GM19463 (cell line): ENCODE measurements around the gene GPNMB.

Source experiments
- ATAC-seq: cut with Tn5 transposase; IDR thresholded peaks from one replicate; pipeline ENCODE4 v1.9.1; 2021; ENCODE audit warnings: mild to moderate bottlenecking, moderate library complexity; ENCODE audit not compliant: unreplicated experiment

GPNMB gene

GRCh38 chr7:23228412-23228811 is 18.2 kb upstream of the GPNMB start:
- ATAC-seq, result no peak

GRCh38 chr7:23230641-23231101 is 15.9 kb upstream of the GPNMB start:
- ATAC-seq, result no peak

GRCh38 chr7:23232966-23233365 is 13.6 kb upstream of the GPNMB start:
- ATAC-seq, result no peak

- ATAC-seq, result peak; percentile 96
Observed at GRCh38 chr7:23234569-23235296, 11.8 kb upstream of the GPNMB start.

- ATAC-seq, result no peak
Observed at GRCh38 chr7:23235813-23236221, 10.8 kb upstream of the GPNMB start.

- ATAC-seq, result no peak
Observed at GRCh38 chr7:23237000-23237399, 9.6 kb upstream of the GPNMB start.

GRCh38 chr7:23238983-23239652 is 7.5 kb upstream of the GPNMB start:
- no peak for ATAC-seq

- no peak for ATAC-seq
Observed at GRCh38 chr7:23239698-23240097, 6.9 kb upstream of the GPNMB start.

- no peak for ATAC-seq
Observed at GRCh38 chr7:23242321-23242720, 4.3 kb upstream of the GPNMB start.

- no peak for ATAC-seq
Observed at GRCh38 chr7:23242935-23243334, 3.6 kb upstream of the GPNMB start.

GRCh38 chr7:23247046-23247602 is 549 bp downstream of the GPNMB start:
- no peak for ATAC-seq

GRCh38 chr7:23247603-23248335 is 1.2 kb downstream of the GPNMB start:
- peak; percentile 41 for ATAC-seq

GRCh38 chr7:23249486-23249885 is 2.9 kb downstream of the GPNMB start:
- ATAC-seq, result no peak

- no peak for ATAC-seq
Observed at GRCh38 chr7:23254051-23254681, 7.6 kb downstream of the GPNMB start.

GRCh38 chr7:23256731-23257130 is 10.2 kb downstream of the GPNMB start:
- no peak for ATAC-seq

GRCh38 chr7:23260371-23260770 is 13.8 kb downstream of the GPNMB start:
- no peak for ATAC-seq

GRCh38 chr7:23261843-23262452 is 15.4 kb downstream of the GPNMB start:
- ATAC-seq, result peak; percentile 74

GRCh38 chr7:23264916-23265458 is 18.4 kb downstream of the GPNMB start:
- ATAC-seq, result peak; percentile 63

GRCh38 chr7:23266918-23267317 is 20.3 kb downstream of the GPNMB start:
- ATAC-seq, result no peak

- ATAC-seq, result no peak
Observed at GRCh38 chr7:23267357-23267756, 20.8 kb downstream of the GPNMB start.
